Right renal cortex interstitium (tissue), 3 donors: ENCODE data around the gene PIGA. TPM values are rescaled to one million over a fixed set of nuclear protein-coding genes. Genes with fewer than 3 reads are reported as not detected.
"Not testable (repeated sequence)": the region's sequence is repeated elsewhere in the genome, so short reads cannot be mapped to it uniquely, and the experiment has no call there.

ENCODE experiments used
- DNase-seq, 3 donors: peaks; one replicate each; pipeline ENCODE4 v3.0.0-alpha.2; 2013; ENCODE audit warnings: low read depth in 3 of 3, low spot score in 2 of 3
- polyA plus RNA-seq, 3 donors: library from polyadenylated mRNA; unstranded; fragments of 120-200 nt; gene quantifications; one replicate each; pipeline ENCODE4 v1.2.1, GENCODE V29; 2013; ENCODE audit not compliant: insufficient read length in 3 of 3

Gene PIGA
- polyA plus RNA-seq, 3 donors = 13.0 to 17.5 (median 14.2) TPM

DNA sequence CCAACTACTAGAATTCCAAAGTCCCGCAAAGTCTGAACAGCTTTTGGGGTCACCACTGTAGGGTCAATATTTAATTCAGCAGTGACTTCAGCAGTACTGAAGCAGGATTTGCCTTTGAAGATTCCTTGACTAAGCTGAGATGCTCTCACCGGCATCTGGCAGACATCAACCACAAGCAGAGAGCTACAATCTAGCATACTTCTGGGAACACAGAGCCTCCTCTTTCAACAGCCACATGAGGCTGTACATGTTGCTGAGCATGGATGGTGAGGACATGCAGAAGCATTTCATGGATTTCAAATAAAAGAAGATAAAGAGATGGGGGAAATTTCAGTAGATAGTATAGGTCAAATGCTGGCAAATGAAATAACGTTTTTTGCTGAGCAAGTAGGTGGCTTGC is 13.3 kb downstream of the PIGA start:
- no peak for DNase-seq

DNA sequence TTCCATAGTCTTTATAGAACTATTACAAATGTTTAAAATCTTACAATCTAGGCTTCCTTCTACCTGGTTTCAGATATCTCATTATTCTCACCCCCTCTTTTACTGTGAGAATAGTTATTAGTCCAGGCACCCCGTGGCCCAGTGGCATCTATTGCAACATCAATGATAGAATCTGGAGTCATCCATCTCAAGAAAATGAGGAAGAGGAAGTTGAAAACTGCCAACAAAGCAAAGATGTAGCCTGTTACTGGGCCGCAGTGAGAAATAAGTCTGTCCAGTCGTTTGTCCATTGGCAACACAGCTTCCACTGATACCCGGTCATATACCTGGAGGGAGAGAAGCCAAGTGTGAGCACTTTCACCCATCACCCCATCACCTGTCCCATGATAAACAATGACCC is 13.9 kb downstream of the PIGA start:
- no peak for DNase-seq

DNA sequence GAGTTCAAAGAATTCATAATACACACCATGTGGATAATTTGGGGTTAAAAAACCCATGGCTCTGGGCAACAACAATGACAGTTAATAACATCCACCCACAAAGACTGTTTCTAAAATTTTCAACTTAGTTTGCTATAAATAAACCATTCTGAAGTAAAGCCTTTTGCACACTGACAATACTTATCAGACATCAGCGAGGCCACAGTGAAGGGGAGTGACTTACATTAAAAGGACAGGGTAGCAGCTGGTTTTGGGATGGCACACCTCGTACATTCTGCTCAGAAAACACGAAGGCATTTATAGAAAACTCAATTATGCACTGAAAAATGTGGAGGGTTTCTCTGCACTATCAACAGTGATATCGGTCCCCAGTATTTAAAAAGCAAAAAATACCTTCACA is 15.0 kb downstream of the PIGA start:
- DNase-seq = no peak

DNA sequence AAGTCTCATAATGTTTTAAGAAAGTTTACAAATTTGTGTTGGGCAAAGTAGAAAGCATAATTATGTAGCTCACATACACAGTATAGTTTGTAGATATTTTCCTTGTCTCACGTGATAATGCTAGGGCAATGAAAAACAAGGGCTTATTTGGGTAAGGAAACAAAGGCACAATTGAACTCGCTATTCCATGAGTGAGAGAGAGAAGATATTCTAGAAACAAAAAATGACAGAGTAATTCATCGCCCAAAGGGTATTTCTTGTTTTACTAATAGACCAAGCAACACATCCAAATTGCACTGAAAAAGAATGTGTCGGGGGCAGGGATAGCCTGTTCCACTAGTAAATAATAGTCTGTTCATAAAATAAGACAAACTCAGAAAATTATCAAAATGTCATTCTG is 16.2 kb downstream of the PIGA start:
- no peak for DNase-seq

DNA sequence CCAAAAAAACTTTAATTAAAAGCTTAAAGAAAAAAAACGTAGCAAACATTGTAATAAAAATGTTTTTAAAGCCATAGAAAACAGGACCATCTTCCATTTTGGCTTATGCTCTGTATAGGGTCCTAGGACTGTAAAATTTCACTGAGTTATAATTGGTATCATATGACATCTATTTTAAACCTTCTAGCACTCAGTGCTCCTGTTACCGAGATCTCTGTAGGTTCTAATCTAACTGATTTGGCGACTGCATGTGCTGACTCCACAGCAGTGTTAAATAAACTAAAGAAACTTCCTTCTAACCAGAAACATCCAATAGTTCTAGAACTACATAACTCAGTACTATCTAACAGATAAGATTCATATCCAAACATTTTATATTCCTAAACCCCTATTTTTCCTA is 19.8 kb downstream of the PIGA start, which contains the start of gene ASB11:
Gene ASB11, minus strand, starts transcription at position 132 of the 400 bp plus-strand sequence. Its CDS starts 35 bp downstream, at position 97.
- DNase-seq = no peak

DNA sequence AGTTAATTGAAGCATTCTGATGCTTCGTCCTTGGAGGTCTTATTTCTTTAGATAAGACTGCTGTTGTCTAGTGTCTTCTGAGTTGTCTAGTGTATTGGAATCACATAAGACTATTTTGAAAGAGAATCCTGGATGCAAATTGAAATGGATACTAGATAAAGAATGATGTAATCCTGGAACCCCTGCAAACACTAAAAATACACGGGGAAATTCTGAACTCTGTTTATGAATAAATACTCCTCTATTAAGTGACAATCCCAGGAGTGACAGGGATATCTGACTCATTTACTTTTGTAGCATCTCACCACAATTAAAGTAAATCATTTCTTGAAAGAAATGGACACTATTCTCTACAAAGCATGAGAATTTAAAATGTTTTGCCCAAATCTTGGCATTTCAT is 20.9 kb downstream of the PIGA start:
- DNase-seq = no peak

DNA sequence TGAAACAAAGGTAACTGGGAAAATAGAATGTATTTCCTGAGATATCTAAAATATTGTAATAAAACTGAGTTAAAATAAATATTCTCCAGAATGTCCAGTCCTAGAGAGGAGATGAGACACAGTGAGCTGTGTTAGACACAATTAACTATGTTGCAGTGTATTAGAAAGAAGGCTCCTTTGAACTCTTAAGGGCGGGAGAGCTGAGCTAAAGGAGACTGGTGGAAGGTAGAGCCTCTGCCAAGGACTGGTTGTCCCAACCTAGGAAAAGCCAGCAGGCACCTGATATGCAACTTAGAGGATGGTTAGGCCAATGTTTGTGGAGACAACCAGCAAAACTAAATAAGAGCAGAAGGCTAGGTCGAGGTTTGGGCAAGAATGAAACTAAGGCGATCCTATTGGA is 24.2 kb downstream of the PIGA start:
- no peak for DNase-seq

DNA sequence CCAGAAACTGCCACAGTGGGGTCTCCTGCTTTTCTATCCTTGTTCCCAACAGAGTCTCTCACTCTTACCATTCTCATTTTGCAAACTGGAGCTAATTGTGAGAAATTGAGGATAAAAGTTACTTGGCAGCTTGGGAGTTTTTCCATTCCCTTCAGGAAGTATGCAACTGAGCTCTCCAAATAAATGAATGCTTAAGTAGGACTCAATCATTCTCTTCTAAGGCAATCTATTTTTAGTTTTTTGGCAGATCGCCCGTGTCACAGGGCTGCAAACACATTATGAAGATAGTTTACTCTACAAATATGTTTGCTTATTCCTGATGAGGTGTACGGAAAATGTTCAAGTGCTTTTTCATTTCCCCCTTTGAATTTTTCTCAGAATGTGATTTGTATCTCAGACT is 25.2 kb downstream of the PIGA start:
- no peak for DNase-seq

DNA sequence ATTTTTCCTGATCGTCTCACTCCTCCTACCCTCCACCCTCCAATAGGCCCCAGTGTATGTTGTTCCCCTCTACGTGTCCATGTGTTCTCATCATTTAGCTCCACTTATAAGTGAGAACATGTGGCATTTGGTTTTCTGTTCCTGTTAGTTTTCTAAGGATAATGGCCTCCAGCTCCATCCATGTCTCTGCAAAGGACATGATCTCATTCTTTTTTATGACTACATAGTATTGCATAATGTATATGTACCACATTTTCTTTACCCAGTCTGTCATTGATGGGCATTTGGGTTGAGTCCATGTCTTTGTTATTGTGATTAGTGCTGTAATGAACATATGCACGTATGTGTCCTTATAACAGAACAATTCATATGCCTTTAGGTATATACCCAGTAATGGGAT is 29.4 kb downstream of the PIGA start:
- not testable (repeated sequence) for DNase-seq

DNA sequence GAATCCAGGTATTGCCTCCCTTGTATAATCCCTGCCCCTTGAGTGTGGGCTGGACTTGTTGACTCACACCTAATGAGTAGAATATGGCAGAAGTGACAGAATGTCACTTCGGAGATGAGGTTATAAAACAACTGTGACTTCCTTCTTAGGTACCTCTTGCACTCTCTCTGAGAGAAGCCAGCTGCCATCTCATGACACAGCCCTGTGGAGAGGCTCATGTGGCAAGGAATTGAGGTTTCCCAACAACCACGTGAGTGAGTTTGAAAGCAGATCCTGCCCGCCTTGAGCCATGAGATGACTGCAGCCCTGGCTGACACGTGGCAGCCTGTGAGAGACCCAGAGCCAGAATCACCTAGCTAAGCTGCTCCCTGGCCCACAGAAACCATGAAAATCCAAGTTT is 33.4 kb downstream of the PIGA start:
- no peak for DNase-seq

DNA sequence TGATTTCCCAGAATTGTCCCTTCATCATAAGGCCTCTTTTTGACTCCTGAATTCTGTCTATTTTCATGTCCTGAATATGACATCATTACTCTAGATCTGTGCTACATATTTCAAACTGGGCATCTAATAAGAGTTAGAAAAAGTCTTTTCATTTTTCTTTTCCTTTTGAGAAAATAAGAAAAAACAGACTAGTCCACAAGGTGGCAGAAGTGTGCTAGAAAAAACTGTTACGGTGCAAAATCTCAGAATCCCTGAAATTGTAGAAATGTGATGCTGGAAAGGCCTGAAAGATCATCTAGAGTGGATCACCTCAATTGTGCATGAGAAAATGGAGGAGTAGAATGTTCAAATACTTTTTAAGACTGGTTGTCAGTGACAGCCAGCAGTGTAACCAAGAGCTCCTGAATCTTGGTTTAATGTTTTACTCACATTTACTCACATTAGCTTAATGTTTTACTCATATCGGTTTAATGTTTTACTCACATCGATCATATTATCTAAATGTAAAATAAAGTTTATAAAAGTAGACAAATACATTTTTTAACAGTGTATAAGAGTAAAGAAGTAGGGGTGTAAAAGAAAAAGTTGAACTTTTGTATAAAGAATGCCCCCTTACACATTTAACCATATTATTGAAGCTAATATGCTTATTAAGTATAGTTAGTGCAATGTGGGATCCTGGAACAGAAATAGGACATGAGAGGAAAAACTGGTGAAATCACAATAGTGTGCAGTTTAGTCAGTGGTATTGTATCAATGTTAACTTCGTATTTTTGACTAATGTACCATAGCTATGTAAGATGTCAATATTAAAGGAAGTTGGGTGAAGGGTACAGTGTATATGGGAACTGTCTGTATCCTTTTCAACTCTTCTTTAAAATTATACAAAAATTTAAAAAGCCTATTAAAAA is 35.1 kb downstream of the PIGA start:
- no peak for DNase-seq

DNA sequence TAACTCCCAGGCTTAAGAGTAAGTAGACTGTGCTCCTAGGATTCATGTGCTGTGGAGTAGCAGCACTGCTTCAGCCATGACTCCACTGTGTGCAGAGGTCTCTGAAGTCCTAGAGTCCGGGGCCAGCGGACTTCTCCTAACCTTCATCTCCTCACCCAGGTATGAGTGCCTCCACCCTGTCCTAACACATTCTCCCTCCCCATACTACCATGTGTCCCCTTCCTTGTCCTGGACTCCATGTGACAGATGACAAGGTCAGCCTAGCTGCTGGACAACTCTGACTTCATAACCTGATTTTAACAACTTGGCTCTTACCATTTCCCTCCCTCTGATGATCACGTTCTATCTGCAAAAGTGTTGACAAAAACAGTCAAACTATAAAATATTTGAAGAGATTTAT is 36.5 kb downstream of the PIGA start:
- DNase-seq = no peak

DNA sequence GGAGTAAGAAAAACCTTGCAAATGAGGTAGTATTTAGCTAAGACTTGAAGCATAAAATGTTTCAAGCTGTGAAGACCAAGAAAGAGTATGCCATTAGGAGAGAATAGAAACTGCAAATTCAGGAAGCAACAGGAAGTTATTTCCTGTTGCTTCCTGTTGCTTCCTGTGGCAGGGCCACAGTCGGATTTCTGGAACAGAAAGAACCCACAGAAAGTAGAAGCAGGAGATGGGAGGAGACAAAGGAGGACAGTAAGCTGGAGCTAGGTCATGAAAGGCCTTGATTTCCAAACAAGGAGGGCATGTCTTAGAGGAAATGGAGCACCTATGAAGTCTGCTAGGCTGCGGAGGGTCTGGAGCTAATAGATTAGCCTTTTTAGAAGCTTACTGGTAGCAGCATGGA is 37.1 kb downstream of the PIGA start:
- DNase-seq = no peak

DNA sequence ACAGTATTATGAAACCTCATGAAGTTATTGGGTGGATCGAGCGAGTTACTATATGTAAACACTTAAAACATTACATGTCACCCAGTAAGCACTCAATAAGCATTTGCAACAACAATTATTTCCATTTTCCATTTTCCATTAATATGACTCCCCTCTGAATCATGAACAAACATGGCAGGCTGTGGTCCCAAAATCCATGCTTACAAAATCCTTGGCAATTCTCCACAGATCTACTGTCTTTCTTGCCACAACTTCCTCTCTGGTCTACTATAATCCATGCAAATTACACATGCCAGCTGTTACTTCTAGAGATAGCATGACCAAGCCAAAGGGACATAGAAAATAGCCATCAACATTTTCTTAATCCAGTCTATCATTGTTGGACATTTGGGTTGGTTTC is 41.9 kb downstream of the PIGA start:
- DNase-seq = no peak

DNA sequence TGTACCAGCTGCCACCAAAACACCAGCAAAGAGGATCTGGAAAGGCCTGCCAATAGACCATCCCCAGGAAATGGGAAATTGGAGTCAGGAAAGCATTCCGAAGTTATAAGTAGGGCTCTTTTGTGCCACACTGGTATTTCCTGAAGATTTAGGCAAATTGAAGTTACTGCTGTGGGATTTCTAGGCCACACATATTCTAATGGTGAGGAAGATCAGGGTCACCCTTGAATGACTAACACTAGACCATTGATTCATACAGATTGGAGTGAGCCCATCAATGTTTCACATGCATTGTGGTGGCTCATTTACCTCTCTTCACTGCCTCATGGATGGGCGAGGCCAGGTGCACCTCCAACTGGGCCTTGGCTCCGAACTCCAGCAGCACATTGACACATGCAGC is 42.5 kb downstream of the PIGA start:
- no peak for DNase-seq

DNA sequence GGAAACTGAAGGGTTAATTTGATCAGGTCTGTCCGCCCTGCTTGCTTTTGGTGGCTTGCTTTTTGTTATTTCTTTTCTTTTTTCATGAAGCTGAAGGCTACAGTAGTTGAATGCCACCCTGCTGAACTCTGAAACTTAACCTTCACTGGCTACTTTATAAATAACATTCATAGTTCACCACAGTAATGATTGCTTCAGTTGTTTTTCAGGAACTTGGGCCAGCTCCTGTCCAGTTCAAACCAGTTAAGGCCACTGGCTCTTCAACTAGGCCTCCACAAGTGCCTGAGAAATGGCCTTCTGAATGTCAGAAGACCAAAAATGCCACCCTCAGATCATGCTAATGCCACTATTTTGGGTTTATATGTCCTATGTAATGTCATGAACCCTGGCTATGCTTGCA is 57.7 kb downstream of the PIGA start:
- DNase-seq = no peak

DNA sequence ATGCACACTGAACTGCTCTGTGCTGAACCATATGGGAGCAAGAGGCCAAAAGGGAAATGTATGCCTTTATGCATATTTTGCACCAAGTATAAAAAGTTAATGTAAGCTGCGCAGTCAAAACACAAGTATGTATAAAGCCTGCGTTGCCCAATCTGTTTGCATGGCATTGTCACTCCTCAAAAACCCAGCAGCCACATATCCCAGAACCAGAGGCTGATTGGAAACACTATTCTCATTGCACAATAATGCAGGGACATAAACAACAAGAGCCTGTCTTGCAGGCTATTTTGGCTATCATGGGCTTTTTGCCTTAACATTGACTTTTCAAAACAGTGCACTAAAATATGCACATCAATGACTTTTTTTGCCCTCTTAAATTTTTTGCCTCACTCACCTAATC is 60.4 kb downstream of the PIGA start:
- DNase-seq = no peak

DNA sequence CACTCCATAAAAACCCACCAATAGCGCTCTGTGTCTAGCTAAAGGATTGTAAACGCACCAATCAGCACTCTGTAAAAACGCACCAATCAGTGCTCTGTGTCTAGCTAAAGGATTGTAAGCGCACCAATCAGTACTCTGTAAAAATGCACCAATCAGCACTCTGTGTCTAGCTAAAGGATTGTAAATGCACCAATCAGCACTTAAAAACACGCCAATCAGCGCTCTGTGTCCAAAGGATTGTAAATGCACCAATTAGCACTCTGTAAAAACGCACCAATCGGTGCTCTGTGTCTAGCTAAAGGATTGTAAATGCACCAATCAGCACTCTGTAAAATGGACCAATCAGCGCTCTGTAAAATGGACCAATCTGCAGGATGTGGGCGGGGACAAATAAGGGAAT is 62.0 kb downstream of the PIGA start:
- not testable (repeated sequence) for DNase-seq

DNA sequence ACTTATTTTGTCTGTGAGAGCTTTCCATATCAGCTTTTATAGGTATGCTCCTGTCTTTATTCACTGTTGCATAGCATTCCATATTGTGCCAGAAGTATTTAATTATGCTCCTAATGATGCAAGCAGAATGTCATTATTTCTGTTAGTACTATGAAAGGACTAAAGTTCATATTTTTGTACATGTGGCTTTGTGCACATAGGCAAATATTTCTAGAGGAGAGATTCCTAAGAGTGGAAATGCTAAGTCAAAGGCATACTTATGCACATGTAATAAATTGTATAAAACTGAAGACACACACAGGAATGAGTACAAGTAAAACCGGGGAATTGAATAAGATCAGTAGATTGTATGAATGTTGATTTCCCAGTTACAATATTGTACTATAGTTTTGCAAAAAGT is 63.6 kb downstream of the PIGA start:
- no peak for DNase-seq

DNA sequence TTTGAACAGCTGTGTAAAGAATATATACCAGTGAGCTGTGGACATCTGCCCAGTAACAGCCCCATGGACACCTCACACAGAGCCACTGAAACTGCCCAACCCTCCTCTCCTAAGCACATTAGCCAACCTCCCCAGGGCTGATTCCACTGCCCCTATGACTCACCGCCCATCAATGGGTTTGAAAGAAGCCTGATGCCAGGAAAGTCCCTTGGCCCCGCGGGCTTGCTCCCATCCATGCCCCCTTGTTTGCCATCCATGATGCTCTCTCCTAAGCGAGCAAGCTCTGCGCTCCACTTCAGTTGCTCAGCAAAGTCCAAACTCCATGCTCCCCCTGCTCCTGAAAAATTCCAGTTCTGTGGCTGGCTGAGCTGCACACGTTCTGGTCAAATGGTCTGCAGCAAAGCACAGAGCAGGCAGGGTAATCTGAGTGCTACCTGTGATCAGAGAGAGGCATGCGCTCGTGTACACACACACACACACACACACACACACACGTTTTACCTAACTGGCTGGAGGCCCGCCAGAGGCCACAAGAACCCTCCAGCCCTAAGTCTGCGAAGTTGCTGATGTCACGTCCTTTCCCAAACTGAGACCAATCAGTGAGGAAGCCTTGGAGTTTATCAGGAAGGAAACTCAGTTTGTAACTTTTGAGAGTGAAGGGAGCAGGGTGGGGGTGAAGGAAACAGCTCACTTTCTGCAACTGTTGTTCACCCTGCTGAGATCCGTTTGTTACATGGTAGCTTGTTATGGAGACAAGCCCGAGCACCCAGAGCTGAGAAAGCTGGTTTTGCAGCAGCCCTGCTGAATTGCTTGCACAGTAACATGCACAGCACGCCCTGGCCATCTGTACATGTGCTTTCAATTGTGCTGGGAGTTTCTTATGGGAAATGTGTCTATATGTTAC is 65.5 kb downstream of the PIGA start, which contains the start of gene ASB9:
Gene ASB9, minus strand, starts transcription at position 466 of the 904 bp plus-strand sequence. Its CDS starts 209 bp downstream, at position 257.
- DNase-seq = peak; percentile 19 to 29 (median 23)
